PC-9 (cell line): ENCODE data around the gene PLA2G12B. TPM values are rescaled to one million over a fixed set of nuclear protein-coding genes. Genes with fewer than 3 reads are reported as not detected.
"Not testable (repeated sequence)": the region's sequence is repeated elsewhere in the genome, so short reads cannot be mapped to it uniquely, and the experiment has no call there.

Experiments used
- BruUV-seq: library from RNA; stranded (reverse); fragments of 400-500 nt; replicated peaks from 2 replicates; lab custom pipeline; 2021; lab: Mats Ljungman, UMichigan
- CTCF ChIA-PET: fragments of 300-600 bp; sonication (Branson Sonifier 250); formaldehyde crosslinking; loops from one replicate; lab custom pipeline; 2022; ENCODE audit warnings: antibody characterized with exemption; lab: Charles Lee
- POLR2A ChIA-PET: fragments of 300-600 bp; sonication (Branson Sonifier 250); formaldehyde crosslinking; loops from one replicate; lab custom pipeline; 2022; ENCODE audit warnings: antibody characterized with exemption; ENCODE audit not compliant: unreplicated experiment; lab: Charles Lee
- DNase-seq, 2 experiments: peaks; one replicate each; pipeline versions ENCODE4 v3.0.0 to v3.0.0-alpha.2; 2015 to 2022; ENCODE audit warnings: mixed read lengths in 1 of 2
- H2AFZ ChIP-seq: fragments of 200-600 bp; sonication (generic); 2 replicates; pipeline ENCODE4 v1.8.1; 2017; ENCODE audit warnings: antibody characterized with exemption
- H3F3A ChIP-seq: fragments of 200-600 bp; sonication (generic); 2 replicates; pipeline ENCODE4 v1.8.1; 2017; ENCODE audit warnings: antibody characterized with exemption, mild to moderate bottlenecking, low read depth; ENCODE audit not compliant: insufficient read depth
- H3K27ac ChIP-seq: fragments of 200-600 bp; sonication (generic); 2 replicates; pipeline ENCODE4 v1.6.1; 2016; ENCODE audit warnings: mixed run types
- H3K27me3 ChIP-seq: fragments of 200-600 bp; sonication (generic); 2 replicates; pipeline ENCODE4 v1.6.1; 2016; ENCODE audit warnings: low read depth, mixed run types; ENCODE audit not compliant: insufficient read depth
- H3K36me3 ChIP-seq: fragments of 200-600 bp; sonication (generic); 2 replicates; pipeline ENCODE4 v1.6.1; 2016; ENCODE audit warnings: low read depth, mixed run types
- H3K4me1 ChIP-seq: fragments of 200-600 bp; sonication (generic); replicated peaks from 2 replicates; pipeline ENCODE4 v1.6.1; 2016; ENCODE audit warnings: mixed run types; ENCODE audit not compliant: insufficient read depth
- H3K4me2 ChIP-seq: fragments of 200-600 bp; sonication (generic); 2 replicates; pipeline ENCODE4 v1.6.1; 2017; ENCODE audit warnings: mixed run types
- H3K4me3 ChIP-seq: fragments of 200-600 bp; sonication (generic); 2 replicates; pipeline ENCODE4 v1.6.1; 2016; ENCODE audit warnings: mixed run types
- H3K79me2 ChIP-seq: fragments of 200-600 bp; sonication (generic); 2 replicates; pipeline ENCODE4 v1.6.1; 2017; ENCODE audit warnings: low read depth, mixed run types
- H3K9me2 ChIP-seq: fragments of 200-600 bp; sonication (generic); 2 replicates; pipeline ENCODE4 v1.8.1; 2017; ENCODE audit warnings: mild to moderate bottlenecking; ENCODE audit not compliant: insufficient read depth
- H3K9me3 ChIP-seq: fragments of 200-600 bp; sonication (generic); 2 replicates; pipeline ENCODE4 v1.8.1; 2016; ENCODE audit warnings: low read depth; ENCODE audit not compliant: insufficient read depth
- H4K20me1 ChIP-seq: fragments of 200-600 bp; sonication (generic); 2 replicates; pipeline ENCODE4 v1.8.1; 2017; ENCODE audit not compliant: insufficient read depth
- CTCF ChIP-seq: fragments of 200-600 bp; sonication (generic); conservative IDR thresholded peaks from 2 replicates; pipeline ENCODE4 v1.6.1; 2017; ENCODE audit warnings: mixed run types, antibody characterized with exemption, mild to moderate bottlenecking, moderate library complexity
- EZH2 ChIP-seq: fragments of 200-600 bp; sonication (generic); IDR thresholded peaks from 2 replicates; pipeline ENCODE4 v1.8.0; 2017; ENCODE audit warnings: antibody characterized with exemption, low read depth
- intact Hi-C: fragments of 100-400 bp; cut with micrococcal nuclease; formaldehyde crosslinking; loops from one replicate; pipeline ENCODE4 v1.10.0; 2022; ENCODE audit not compliant: unreplicated experiment
- total RNA-seq: library from RNA; stranded (reverse); gene quantifications from 2 replicates; pipeline ENCODE4 v1.2.3, GENCODE V29; 2021

Gene PLA2G12B
- total RNA-seq, 1 experiment from 2014 or later = not detected

GRCh38 chr10:72997099-72997498 lies 42.5 kb upstream of the PLA2G12B start:
- no peaks in the 10 kb centered on the region for H3K36me3 ChIP-seq
- no peaks in the 10 kb centered on the region for H3F3A ChIP-seq
- no TSS peak for BruUV-seq
- no peak for DNase-seq
- no peak for TF ChIP-seq CTCF
- no peak for TF ChIP-seq EZH2
- CTCF ChIA-PET = no interaction called here
- H3K4me1 ChIP-seq = no peaks in the 10 kb centered on the region
- no peaks in the 10 kb centered on the region for H3K79me2 ChIP-seq
- H3K9me3 ChIP-seq = no peaks in the 10 kb centered on the region
- intact Hi-C loops = no loop called here
- no peak overlapping the region for H3K4me3 ChIP-seq
- POLR2A ChIA-PET = no interaction called here
- H2AFZ ChIP-seq = no peak overlapping the region
- no peak overlapping the region for H3K27ac ChIP-seq
- no peak overlapping the region for H3K4me2 ChIP-seq
- H3K9me2 ChIP-seq = no peaks in the 10 kb centered on the region
- H4K20me1 ChIP-seq = no peaks in the 10 kb centered on the region
- no peaks in the 10 kb centered on the region for H3K27me3 ChIP-seq

GRCh38 chr10:72995459-72995858 lies 40.9 kb upstream of the PLA2G12B start:
- POLR2A ChIA-PET, H3K79me2 ChIP-seq, H3K27me3 ChIP-seq, H3K27ac ChIP-seq, H3K36me3 ChIP-seq, H4K20me1 ChIP-seq, DNase-seq, H3K9me2 ChIP-seq, BruUV-seq, CTCF ChIA-PET, H3K4me3 ChIP-seq, H2AFZ ChIP-seq, H3K4me1 ChIP-seq, intact Hi-C loops, H3K9me3 ChIP-seq, H3F3A ChIP-seq, H3K4me2 ChIP-seq: not testable (repeated sequence)

- H3K4me1 ChIP-seq, POLR2A ChIA-PET, H3K4me2 ChIP-seq, H3K27me3 ChIP-seq, H3K36me3 ChIP-seq, H2AFZ ChIP-seq, H3K9me2 ChIP-seq, H3K79me2 ChIP-seq, H3K27ac ChIP-seq, DNase-seq, H3K9me3 ChIP-seq, CTCF ChIA-PET, H4K20me1 ChIP-seq, H3F3A ChIP-seq, H3K4me3 ChIP-seq, BruUV-seq: not testable (repeated sequence)
- intact Hi-C loops = loop anchor here (2.0 kb wide), 1 partner anchor 169 kb away; no protein-coding TSS in a partner anchor
These were observed 35.2 kb upstream of the PLA2G12B start for GRCh38 chr10:72989771-72990170.

GRCh38 chr10:72984618-72985017 lies 30.0 kb upstream of the PLA2G12B start:
- H3K27ac ChIP-seq, H3K4me2 ChIP-seq, H3K4me1 ChIP-seq, H3K9me3 ChIP-seq, CTCF ChIA-PET, H3K9me2 ChIP-seq, H3F3A ChIP-seq, DNase-seq, H3K79me2 ChIP-seq, H3K36me3 ChIP-seq, BruUV-seq, H2AFZ ChIP-seq, H3K27me3 ChIP-seq, POLR2A ChIA-PET, H3K4me3 ChIP-seq, H4K20me1 ChIP-seq, intact Hi-C loops: not testable (repeated sequence)
